HG03460 (cell line): ENCODE data around the gene C2orf80.
"Not testable (repeated sequence)": the region's sequence is repeated elsewhere in the genome, so short reads cannot be mapped to it uniquely, and the experiment has no call there.

Experiments used
- ATAC-seq: cut with Tn5 transposase; IDR thresholded peaks from one replicate; pipeline ENCODE4 v1.9.1; 2021; ENCODE audit not compliant: unreplicated experiment

C2orf80 gene

DNA sequence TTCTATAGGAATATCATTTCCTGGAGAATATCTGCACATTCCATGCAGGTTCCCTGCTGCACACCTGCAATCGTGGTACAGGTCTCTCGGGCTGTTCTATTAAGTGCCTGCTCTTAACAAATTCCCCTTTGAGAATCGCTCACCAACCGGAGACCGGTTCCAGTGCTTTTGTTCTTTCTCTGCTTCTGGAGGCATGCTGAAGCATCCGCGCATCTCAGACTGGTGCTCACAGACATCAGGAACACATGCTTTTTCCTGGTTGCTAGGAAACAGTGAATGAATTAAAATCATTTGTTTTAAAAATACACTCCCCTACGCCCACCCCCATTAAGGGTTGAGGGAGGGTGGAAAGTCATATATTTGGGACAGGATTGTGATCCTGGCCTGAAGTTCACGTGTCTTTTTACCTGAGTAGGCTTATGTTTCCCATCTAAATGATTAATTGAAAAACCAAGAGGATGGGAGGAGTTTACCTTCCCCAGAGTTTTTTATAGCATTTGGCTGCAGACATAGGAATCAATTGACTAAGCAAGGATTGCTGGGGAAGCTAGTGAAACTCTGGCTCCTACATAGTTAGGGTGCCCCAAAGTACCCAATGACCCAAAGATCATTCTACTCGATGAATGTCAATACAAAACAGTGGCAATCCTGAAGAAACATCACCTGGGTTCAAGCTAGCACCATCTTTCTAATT lies at the start of gene C2orf80:
Gene C2orf80, minus strand, starts transcription at position 221 of the 694 bp plus-strand sequence. CDS start 3,044 bp downstream, outside the sequence.
- no peak for ATAC-seq

DNA sequence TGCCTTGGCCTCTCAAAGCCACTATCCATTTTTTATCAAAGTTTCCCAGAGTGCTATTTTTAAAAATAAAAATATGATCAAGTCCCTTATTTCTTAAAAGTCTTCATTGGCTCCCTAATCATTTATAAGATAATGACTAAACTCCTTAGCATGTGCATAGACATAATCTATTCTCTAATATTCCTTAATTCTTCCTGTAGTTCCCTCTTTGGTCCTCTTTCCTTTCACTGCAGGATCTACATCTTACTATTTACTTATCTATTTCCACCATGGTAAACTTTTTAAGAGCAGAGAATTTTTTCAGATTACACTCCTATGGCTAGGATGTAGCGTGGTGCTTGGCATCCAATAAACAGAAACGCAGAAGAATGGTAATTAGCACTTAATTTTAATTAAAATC lies 46.0 kb upstream of the C2orf80 start:
- no peak for ATAC-seq

DNA sequence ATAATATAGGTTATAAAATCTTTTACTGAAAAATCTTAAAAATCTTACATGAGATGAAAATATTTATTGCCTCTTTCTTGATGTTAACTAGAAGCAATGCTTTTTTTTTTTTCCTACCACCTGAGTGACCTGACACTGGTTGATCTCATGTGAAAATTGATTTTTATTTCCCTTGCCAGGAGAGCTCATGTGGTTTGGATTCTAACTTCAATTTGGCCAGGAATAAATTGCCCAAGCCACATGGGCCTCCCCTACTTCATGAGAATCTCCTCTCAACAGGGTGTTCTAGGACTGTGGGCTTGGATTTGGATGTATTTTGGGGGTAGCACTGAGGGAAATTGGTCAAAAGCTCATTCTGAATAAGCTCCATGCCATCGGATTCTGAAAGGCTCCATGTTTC lies 45.0 kb upstream of the C2orf80 start:
- ATAC-seq: no peak

DNA sequence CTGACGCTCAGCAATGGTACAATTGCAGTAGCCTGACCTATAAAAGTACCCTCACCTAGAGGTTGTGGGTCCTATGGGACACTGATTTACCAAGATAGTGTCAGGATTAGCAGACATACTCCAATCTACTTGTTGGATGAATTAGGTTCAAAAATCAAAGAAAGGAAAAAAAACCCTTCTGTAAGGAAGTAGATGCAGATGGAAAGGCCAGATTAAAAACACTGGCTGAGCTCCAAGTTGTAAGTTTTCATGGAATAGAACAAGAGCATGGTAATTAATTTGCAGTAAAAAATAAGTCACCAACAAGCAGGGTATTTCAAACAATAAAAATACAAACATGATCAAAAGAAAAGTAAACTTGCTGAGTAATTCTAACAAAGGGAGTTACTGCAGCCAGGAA lies 38.6 kb upstream of the C2orf80 start:
- no peak for ATAC-seq

DNA sequence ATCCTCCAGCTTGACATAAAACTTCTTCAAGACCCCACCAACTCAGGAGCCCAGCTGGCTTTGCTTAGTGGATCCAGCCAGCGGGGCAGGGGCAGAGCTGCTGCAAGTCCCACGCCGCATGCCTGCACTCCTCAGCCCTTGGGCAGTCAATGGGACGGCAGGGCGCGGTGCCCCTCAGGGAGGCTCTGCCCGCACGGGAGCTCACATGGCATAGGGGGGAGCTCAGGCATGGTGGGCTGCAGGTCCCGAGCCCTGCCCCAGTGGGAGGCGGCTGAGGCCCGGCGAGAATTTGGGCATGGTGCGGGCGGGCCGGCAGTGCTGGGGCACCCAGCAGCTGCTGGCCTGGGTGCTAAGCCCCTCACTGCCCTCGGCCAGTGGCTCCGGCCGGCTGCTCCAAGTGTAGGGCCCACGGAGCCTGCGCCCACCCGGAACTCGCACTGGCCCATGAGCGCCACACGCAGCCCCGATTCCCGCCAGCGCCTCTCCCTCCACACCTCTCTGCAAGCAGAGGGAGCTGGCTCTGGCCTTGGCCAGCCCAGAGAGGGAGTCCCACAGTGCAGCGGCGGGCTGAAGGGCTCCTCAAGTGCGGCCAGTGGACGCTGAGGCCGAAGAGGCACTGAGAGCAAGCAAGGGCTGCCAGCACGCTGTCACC lies 37.9 kb upstream of the C2orf80 start:
- ATAC-seq: no peak

DNA sequence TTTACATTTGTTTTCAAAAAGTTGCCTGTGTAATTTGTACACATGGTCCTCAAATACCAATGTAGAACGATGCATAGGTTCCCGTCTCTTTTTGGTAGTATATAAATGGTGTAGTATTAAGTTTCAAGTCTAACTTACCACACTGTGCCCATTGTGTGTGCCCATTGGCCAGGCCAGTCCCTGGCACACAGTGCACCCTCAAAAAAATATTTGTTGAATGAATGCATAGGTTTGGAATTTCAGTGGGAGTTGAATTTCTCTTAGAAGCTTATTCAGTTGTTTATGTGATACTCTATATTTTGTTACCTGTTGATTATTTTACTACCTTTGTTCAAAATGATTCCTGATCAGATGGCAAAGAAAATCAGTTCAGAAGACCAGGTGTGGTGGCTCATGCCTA lies 35.0 kb upstream of the C2orf80 start:
- no peak for ATAC-seq

DNA sequence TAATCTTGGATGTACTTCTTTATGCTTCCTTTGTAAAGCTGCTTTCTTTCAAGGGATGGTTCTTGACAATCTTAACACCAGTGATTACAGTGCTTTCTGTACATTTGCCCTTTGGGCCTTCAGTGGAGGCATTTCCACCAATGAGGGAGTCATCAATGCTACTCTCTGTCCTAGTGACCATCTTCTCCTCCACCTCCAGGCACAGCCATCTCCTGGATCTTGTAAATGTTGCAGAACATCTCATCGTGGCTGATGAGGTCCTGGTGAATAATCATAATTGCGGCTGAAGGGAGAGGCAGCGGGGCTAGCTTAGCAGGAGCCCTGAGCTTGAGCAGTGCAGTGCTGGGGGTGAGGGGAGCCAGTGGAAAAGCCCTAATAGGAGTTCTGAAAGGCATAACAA lies 32.5 kb upstream of the C2orf80 start:
- no peak for ATAC-seq

DNA sequence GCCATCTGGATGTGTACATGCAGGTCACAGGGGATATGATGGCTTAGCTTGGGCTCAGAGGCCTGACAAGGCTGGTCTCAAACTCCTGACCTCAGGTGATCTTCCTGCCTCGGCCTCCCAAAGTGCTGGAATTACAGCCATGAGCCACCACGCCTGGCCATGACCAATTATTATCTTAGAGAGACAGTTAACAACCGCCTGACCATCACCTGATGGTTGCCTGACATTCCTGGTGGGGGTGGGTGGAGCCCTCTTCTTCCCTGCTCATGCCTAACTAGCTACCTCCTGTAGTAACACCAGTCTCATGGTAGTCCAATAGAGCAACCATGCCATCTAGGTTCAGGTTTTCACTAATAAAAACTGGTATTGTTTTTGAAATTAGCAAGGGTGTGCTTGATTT lies 32.0 kb upstream of the C2orf80 start:
- ATAC-seq: not testable (repeated sequence)

DNA sequence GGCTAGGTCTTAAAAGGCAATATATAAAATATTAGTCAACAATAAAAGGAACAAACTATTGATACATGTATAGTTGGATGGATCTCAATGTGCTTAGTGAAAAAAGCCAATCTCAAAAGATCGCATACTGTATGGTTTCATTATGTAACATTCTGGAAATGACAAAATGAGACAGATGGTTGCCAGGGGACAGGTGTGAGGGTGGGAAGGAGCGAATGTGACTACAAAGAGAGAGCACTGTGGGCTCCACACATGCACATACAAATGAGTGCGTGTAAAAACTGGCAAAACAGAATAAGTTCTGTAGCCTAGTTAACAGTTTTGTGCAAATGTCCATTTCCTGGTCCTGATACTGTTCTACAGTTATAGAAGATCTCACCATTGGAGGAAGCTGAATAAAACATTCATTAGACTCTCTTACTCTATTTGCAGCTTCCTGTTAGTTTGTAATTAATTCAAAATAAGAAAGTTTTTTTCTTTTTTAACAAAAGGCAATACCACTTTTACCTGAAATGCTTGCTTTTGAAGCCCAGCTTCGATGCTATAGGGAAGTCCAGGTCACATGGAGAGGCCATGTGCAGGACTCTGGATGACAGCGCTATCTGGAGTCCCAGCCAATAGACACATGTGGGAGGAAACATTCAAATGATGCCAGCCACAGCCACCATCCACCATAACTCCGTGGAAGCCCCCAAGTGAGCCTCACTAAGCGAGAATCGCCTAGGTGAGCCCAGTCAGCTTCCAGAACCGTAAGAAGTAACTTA lies 21.0 kb upstream of the C2orf80 start:
- no peak for ATAC-seq

DNA sequence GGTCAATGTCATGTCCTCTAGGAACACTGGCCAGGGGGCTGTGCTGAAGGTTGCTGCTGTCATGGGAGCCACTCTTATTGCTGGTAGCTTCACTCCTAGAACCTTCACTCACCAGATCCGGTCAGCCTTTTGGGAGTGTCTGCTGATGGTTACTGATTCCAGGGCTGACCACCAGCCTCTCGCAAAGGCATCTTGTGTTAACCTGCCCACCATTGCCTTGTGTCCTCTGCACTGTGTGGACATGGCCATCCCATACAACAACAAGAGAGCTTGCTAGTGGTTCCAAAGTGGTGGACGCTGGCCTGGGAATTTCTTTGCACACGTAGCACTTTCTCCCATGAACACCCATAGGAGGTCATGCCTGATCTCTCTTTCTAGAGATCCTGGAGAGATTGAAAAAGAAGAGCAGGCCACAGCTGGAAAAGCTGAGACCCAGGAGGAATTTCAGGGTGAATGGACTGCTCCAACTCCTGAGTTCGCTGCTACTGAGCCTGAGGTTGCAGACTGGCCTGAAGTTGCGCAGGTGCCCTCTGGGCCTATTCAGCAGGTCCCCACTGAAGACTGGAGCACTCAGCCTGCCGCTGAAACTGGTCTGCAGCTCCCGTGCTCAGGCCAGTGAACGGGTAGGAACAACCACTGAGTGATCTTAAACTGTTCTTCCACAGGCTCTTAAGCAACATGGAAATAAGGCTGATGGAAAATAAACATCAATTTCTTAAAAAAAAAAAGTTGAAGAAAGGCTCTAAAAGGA lies 18.7 kb upstream of the C2orf80 start:
- no peak for ATAC-seq

DNA sequence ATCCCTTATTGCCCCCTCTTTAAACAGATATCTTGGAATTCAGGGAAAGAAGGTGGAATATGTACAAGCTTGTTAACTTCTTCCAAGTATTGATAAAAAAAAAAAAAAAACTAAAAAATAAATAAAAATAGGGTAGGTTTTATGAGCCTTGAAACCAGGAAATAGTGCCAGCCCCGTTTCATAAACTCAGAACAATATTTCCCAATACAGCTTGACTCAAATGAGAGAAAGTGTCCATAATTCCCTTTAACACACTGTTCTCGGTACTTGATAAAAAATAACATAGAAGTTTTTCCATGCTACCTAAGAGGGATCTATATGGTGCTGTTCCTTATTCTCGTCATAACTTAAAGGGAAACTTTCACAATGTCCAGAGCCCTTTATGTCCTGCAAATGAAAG lies 17.9 kb upstream of the C2orf80 start:
- no peak for ATAC-seq

DNA sequence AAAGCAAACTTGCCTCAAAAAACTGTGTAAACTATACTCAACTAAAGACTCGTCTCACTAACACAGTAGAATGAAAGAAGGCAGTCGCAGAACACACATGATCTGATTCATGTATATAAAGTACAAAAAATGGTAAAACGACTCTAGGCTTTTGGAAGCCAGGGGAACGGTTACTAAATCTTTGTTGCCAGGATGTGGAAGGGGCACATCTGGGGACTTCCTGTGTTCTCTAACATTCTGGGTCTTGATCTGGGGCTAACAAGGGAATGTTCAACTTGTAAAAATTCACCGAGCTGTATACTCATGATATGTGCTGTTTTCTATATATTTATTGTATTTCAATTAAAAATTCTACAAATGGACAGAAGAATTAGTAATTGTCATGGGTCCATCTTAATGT lies 14.3 kb upstream of the C2orf80 start:
- no peak for ATAC-seq

DNA sequence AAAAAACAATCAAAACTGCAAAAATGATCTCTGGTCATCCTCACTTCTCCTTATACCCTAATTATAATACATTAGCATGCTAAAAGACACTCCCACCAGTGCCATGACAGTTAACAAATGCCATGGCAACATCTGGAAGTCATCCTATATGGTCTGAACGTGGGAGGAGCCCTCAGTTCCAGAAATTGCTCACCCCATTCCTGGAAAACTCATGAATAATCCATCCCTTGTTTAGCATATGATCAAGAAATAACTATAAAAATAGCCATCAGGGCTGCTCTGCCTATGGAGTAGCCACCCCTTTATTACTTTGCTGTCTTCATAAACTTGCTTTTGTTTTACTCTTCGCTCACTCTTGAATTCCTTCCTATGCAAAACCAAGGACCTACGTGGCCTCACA lies 5.7 kb upstream of the C2orf80 start:
- no peak for ATAC-seq

DNA sequence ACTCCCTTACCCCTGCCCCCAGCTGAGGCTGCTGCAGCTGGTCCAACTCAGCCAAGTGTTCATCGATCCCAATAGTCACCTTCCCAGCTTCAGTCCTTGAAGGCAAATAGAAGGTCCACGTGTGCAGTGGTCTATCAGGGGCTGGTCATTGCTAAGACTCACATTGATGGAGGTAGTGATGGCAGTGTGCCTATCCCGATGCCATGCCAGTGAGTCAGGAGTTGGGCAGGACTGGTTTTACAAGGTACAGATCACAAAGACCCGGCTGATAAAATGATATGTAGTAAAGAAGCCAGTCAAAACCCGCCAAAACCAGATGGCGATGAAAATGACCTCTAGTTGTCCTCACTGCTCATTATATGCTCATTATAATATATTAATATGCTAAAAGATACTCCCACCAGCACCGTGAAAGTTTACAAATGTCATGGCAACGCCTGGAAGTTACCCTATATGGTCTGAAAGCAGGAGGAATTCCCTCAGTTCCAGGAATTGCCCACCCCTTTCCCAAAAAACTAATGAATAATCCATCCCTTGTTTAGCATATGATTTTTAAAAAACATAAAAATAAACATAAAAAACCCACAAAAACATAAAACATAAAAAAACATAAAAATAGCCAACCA lies 2.9 kb upstream of the C2orf80 start:
- ATAC-seq: no peak

DNA sequence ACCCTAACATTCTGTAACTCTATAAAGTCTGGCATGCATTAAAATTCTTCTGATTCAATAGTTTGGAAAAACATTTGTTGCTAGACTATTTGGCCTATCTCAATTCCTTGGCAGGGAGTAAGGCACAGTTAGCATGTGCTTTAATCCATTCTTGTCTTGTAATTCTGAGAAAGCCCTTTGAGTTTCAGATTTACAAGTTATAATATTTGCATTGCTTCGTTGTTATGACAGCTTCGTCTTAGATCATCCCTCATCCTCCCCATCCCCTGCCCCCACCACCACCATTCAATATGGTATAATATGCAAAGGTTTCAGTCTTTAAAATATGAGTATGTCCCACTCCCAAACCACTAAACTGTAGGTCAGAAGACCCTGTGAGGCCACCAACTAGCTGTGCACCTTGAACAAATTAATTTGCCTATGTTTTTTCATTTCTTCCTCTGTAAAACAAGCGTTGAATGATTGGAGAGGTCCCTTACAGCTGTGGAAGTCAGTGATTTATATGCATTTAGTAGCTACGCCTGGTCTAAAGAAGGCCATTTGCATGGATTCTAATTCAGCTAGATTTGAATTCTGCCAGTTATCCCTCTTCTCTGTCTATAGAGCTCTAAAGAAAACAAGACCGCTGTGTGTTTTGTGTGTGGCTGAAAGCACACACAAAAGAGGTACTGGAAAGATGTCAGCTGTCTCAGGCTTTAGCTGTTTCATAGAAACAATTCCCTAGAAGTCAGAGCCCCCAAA lies 591 bp downstream of the C2orf80 start:
- ATAC-seq: no peak

DNA sequence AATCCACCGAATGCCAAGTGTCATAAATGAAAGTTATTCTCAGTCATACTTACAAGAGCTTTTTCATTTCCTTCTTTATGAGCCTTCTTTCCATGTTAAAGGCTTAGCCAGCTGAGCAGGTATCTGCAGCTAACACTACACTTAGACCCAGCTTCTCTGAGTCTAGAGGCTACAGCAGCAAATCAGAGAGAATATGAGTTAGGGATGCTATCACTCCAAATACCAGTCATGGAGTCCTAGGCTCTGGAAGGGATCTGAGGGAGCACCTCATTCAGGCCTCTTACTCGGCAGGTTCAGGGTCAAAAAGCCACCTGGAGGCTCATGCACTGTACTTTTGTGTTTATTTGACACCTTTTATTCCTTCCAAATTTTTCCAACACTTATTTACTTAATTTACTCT lies 2.9 kb downstream of the C2orf80 start:
- no peak for ATAC-seq

DNA sequence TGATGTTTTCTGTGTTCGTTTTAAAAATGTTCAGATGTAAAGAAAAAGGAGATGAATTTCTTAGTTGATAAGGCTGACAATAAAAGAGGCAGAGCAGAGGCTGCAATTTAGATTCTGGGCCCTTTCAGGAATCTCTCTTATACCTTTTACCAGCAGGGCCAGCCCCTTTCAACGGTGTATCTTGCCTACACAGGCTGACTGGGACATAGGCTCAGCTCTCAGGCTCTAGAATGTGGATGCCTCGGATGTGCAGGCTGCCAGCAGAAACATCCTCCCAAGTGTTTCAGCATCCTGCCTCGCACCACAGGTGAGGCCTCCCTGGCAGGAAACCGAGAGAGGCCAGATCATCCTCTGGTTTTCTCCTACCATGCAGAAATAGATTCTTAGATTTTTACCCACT lies 3.4 kb downstream of the C2orf80 start:
- ATAC-seq: no peak

DNA sequence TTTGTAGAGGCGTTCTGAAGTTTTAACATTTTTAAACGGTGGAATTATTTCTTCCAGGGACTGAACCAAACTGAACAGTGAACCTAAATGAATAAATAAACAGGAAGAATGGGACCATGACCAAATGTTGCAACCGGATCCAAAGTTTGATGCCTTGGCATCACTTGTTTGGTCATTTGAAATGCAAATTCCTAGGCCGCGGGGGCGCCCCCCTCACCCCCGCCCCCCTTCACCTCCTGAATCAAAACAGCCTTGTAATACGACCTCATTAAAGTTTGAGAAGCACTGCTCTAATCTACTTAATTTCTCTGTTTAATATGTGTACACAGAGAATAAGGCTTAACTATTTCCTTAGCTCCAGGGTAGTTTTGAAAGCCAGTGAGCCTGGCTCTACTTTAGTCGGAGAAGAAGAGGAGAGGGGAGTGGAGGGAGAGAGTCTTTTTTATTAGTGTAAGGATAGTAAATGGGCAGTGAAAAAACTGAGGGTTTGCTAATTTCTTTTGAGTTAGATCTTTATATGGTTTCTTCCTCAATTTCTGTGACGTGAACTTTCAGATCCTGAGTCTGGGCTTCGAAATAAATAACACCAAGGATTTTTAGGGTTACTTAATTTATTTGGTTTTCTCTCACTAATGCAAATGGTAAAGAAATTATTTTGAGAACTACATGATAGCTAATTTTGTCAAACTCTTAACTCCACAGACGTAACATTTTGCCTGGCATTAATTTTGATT lies 5.7 kb downstream of the C2orf80 start:
- no peak for ATAC-seq

DNA sequence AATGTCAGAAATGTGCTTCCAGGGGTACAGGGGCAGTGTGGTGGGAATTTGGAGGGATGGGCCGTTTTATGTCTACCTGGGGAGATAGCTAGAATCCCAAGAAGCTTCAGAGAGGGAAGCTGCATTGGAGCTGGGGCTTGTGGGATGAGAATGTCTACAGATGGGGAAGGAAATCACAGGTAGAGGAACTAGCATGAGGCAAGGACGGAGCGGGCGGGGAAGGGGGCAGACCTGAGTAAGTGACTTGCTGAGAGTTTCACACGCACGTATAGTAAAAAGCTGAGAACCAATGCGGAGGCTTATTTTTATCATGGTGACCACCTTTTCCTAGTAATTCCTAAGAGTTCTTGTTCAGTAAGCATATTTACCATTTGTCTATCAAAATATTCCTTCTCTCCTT lies 6.3 kb downstream of the C2orf80 start:
- no peak for ATAC-seq

DNA sequence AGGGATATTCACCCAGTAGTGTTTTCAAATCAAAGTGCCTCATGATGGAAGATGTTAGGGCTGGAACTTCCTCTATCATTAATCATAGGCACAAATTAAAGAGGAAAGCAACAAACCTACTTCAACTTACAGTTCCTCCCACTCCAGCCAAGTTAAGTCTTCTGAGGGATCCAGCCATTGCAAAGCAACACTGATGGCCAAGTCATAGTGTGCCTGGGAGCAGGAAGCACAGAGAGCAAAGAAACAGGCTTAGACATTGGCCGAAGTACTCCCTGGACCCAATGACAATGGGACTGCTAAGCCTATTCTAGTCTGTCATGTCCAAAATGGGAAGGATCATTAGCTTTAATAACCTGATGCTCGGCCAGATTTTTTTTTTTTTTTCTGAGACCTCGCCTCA lies 7.0 kb downstream of the C2orf80 start:
- ATAC-seq: no peak
